ENCODE measurements around the gene HYKK.
"Not testable (repeated sequence)": the region's sequence is repeated elsewhere in the genome, so short reads cannot be mapped to it uniquely, and the experiment has no call there.

HYKK gene, protein sequence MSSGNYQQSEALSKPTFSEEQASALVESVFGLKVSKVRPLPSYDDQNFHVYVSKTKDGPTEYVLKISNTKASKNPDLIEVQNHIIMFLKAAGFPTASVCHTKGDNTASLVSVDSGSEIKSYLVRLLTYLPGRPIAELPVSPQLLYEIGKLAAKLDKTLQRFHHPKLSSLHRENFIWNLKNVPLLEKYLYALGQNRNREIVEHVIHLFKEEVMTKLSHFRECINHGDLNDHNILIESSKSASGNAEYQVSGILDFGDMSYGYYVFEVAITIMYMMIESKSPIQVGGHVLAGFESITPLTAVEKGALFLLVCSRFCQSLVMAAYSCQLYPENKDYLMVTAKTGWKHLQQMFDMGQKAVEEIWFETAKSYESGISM

DNA sequence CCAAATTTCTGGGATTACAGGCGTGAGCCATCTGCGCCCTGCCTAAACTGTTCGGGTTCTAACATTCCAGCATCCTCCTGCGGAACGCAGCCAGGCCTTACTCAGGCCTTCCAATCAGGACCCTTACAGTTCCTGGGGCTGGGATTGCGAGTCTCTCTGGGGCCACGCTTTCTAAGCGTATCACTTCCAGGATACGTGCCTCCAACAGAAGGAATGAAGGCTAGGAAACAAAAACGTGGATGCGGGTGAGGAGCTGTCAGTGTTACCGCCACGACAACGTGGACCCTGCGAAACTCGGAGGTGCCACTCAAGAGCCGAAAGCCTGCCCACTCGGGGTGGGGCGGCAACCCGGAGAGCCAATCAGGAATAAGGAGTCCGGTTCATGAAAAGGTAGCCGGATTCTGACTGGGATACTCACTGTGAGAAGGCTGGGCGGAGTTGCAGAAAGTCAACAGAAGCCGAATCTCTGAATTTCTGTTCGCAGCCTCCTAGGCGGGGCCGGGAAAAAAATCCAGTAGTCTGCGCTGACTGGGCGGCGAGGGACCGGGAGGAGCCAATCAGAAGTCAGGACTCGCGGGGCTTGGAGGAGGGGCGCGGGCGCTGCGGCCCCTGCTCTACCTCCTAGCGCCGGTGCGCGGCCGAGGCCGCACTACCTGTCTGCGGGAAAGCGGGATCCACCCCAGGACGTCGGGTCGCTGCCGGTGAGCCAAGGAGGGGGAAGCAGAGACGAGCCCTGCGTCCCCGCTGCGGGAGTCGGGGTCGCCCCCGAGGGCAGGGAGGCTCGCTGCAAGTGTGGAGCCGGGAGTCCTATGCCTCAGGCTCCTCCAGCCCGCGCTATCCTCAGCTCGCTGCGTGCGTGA lies at the start of gene HYKK:
Gene HYKK, plus strand, starts transcription at position 607 of the 860 bp plus-strand sequence. CDS start 5,512 bp downstream, outside the sequence.
- DNase-seq = peak; percentile 71 to 79

DNA sequence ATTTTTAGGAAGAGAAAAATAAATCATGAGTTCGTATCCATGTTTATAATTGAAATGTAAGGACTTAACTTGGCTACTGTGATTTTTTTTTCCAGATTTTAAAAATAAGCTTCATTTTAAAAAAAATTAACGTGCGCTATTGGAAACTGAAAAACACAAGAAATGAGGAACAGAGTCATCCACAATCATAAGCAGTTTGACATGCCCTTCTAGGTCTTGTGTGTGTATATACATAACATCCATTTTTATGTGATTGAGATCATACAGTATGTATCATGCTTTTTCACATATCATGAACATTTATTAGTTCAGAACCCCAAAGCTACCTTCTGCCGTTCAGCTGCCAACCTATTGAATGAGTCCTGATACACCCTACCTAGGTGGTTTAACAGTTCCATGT lies 46.6 kb upstream of the HYKK start:
- no peak for DNase-seq

DNA sequence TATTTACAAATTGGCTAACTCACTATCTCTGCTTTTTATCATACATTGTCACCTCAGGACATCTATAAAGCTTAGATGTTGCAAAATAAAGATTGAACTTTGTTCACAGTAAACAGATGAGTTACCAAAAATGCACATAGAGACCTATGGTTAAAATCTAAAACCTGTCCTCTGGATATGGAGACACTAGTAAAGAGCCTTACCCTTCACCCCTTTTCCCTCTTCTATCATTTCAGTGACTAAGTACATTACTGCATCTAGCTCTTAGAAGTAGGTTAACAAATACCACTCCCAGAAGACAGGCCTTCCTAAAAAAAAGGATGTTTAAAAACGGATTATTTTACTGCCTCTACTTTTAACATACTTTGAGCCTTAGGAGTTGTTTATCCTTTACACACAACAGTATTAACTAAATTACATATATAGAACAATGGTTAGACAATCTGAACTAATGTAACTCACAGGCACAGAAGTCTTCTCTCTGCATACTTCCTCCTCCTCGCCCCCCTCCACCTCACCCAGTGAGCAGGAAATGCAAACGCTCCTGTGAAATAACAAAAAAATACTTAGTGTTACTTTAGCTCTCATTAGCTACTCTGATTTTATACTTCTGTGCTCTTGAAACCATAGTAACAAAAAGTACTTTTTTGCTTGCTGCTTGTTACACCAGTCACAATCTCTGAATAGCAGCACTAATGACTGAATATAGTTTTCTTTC lies 46.0 kb upstream of the HYKK start:
- DNase-seq = peak in 1 of 2 donors; percentile 35

DNA sequence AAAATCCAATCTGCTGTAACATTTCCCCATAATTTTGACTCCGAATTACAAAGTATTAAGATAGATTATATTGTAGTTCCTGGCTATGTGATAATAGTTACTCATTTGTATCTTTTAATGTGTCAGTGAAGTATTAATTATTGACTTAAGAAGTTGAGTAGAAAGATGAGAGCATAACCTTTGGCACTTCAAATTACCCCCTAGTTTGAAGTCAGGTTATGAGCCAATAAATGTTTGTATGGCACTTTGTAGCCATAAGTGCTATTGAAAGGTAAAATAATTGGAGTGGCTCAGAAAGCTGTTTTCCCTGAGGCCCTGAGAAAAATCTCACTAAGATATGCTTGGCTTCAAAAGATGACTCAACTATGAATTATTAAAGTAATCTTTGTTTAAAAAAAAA lies 38.3 kb upstream of the HYKK start:
- DNase-seq = no peak

DNA sequence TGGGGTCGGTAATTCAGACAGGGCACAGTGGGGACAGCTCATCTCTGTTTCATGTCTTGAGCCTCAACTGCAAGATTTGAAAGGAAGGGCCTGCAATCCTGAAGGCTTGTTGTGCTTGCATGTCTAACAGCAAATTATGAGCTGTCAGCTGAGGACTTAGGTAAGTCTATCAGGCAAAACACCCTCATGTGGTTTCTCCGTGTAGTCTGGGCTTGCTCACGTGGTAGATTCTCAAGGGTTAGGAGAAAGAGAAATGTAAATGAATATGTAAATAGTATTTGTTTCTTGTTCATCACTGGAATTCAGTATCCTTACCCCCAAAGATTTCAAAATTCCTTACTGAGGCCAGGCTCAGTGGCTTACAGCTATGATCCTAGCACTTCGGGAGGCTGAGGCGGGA lies 30.1 kb upstream of the HYKK start:
- DNase-seq = no peak

DNA sequence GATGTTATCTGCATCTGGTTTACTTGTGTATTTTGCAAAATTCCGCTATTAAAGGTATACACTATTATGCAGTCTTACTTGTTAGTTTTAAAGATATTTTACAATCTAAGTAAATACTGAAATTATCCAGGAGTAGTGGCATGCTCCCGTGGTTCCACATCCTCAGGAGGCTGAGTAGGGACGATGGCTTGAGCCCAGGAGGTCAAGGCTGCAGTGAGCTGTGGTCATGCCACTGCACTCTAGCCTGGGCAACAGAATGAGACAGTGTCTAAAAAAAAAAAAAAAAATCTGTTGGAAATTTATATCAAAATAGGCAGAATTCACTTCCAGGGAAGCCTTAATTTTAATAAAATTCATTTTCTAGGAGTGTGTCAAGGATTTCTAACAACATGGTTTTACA lies 27.7 kb upstream of the HYKK start:
- no peak for DNase-seq

DNA sequence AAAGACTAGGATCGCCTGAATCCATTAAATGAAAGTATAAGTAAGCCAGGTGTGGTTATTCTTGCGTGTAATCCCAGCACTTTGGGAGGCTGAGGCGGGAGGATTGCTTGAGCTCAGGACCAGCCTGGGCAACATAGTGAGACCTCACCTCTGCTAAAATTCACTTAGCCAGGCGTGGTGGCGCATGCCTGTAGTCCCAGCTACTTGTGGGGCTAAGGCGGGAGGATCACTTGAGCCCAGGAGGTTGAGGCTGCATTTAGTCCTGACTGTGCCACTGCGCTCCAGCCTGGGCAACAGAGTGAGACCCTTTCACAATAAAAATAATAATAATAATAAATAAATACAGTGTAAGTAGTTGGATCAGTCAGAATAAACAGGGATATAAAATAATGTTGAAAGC lies 25.5 kb upstream of the HYKK start:
- DNase-seq = no peak

DNA sequence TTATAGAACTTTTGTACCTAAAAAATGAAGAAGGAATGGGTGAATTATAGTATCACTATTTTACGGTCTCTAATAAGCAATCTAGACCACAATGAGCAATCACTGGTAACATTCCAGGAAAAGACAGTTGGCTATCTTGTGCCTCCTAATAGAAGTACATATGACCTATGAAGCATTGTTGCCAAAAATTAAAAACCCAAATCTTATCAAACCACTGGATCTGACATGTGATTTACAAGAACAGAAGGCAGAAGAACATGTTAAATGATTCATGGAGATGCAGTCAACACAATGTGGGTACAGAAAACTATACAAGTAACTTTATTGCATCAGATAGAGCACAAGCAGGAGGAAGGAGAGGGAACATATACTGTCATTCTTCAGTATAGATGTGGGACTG lies 14.5 kb upstream of the HYKK start:
- no peak for DNase-seq

DNA sequence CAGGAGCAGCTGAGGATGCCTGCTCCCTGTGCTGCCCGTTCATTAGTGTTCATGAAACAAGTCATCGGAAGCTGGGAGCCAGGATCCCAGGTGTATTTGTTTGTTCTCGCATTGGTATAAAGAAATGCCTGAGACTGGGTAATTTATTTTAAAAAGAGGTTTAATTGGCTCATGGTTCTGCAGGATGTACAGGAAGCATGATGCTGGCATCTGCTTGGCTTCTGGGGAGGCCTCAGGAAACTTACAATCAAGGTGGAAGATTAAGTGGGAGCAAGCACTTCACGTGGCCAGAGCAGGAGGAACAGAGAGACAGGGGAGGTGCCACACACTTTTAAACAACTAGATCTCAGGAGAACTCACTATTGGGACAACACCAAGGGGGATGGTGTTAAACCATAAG lies 5.5 kb upstream of the HYKK start:
- no peak for DNase-seq

DNA sequence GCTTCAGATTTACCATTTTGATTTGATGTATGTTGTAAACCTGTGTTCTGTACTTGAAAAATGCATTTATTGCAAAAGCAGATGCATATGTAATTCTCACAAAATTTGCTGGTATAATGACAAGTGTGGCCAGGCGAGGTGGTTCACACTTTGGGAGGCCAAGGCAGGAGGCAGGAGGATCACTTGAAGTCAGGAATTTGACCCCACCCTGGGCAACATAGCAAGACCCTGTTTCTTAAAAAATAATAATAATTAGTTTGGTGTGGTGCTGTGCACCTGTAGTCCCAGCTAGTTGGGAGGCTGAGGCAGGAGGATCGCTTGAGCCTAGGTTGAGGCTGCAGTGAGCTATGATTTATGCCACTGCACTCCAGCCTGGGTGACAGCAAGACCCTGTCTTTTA lies 4.7 kb upstream of the HYKK start:
- no peak for DNase-seq

DNA sequence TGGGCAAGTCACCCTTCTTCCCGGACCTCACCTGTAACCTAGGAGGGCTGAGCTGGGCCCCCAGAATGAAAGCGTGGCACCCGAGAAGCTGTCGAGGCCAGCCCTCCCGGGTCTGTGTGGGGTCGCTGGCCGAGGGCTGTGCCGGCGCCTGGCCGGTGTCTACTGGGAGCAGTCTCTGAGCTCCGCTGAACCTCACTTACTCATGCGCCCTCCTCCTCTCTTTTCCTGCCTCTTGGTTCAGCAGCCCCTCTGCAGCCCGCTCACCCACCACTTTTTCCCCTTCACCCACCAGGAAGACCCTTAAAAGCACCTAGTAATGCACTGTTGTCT lies 419 bp downstream of the HYKK start:
- peak in 1 of 2 donors; percentile 2 for DNase-seq

DNA sequence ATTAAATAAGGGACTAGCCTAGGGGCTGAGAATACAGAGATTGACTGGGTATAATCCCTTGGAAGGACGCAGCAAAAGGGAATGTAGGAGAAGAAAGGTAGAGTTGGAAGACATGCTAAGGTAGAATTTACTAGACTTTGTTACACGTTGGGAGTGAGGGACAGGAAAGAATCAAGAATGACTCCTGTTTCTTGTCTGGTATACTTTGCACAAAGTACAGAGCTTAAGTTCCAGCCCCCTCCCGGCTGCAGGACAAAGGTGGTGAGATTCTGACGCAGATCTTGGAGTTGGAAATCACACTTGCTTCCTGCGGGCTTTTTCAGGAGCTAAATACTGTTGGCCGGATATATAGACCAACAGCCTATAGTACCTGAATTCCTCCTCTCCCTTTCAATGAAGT lies 895 bp downstream of the HYKK start:
- no peak for DNase-seq

DNA sequence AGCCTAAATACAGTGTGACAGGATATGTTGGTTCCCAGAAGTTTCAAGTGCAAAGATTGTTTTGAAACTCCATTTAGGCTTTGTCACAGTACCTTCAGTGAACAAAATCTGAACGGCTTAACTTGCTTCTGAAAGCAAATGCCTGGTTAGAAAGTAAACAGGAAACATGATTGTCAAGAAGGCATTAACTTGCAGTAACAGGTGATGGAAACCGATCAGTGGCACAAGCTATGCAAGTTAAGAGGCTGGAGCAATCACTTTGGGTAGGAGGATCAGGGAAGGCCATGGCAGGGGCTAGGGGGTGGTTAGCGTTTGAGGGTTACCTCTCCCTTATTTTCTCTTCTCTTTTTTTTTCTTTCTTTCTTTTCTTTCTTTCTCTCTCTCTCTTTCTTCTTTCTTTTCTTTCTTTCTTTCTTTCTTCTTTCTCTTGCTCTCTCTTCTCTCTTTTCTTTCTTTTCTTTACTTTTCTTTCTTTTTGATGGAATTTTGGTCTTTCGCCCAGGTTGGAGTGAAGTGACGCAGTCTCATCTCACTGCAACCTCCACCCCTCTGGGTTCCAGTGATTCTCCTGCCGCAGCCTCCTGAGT lies 2.4 kb downstream of the HYKK start:
- DNase-seq = peak in 1 of 2 donors; percentile 3

DNA sequence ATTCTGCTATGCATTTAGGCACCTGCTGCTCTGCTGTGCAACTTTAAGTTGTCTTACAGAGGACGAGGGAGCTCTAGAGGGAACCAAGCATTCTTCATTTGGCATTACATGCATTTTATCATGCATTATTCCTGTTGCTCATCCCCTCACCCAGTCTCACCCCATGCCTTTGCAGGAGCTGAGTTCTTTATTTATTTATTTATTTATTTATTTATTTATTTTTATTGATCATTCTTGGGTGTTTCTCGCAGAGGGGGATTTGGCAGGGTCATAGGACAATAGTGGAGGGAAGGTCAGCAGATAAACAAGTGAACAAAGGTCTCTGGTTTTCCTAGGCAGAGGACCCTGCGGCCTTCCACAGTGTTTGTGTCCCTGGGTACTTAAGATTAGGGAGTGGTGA lies 12.7 kb downstream of the HYKK start:
- DNase-seq = not testable (repeated sequence)

DNA sequence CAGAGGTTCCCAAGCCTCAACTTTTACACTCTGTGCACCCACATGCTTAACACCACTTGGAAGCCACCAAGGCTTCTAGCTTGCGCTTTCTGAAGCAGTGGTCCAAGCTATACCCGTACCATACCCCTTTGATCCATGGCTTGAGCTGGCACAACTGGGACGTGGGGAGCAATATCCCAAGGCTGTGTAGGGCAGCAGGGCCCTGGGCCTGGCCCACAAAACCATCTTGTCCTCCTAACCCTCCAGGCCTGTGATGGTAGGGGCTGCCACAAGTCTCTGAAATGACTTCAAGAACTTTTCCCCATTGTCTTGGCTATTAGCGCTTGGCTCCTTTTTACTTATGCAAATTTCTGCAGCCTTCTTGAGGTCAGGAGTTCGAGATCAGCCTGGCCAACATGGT lies 16.9 kb downstream of the HYKK start:
- DNase-seq = no peak

DNA sequence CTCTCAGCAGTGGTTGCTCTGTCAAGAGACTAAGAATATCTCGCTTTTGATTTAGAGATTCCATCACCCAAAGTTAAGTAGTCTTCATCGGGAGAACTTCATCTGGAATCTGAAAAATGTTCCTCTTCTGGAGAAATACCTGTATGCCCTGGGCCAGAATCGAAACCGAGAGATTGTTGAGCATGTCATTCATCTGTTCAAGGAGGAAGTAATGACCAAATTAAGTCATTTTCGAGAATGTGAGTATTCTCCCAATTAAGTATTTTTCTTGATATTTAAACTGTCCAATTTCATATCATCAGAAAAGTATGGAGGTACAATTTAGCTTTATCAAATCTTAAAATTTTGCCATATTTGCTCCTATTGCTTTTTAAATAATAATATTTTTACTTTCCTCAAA lies 19.9 kb downstream of the HYKK start:
- DNase-seq = no peak

DNA sequence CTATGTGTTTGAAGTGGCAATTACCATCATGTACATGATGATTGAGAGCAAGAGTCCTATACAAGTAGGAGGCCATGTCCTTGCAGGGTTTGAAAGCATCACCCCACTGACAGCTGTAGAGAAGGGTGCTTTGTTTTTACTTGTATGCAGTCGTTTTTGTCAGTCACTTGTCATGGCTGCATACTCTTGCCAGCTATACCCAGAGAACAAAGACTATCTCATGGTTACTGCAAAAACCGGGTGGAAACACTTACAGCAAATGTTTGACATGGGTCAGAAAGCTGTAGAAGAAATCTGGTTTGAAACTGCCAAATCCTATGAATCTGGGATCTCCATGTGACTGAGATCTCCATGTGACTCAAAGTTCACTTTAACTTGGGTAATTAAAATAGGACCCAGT lies 26.0 kb downstream of the HYKK start:
- no peak for DNase-seq

DNA sequence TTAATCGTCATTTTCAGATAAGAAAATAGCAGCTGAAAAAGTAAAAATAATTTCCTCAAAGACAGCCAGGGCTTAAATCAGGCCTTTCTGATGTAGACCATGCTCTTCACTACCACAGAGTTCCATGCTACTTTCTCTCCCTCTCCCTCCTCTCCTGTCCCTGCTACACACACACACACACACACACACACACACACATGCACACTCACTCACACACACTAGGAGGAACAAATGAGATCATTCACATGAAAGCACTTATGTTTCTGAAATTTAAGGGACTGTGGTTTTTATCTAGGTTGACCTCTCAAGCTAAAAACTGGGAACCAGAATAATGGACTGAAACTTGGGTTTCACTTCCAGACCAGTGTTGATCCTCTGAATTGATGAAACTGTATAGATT lies 28.8 kb downstream of the HYKK start:
- DNase-seq = peak in 1 of 2 donors; percentile 2

DNA sequence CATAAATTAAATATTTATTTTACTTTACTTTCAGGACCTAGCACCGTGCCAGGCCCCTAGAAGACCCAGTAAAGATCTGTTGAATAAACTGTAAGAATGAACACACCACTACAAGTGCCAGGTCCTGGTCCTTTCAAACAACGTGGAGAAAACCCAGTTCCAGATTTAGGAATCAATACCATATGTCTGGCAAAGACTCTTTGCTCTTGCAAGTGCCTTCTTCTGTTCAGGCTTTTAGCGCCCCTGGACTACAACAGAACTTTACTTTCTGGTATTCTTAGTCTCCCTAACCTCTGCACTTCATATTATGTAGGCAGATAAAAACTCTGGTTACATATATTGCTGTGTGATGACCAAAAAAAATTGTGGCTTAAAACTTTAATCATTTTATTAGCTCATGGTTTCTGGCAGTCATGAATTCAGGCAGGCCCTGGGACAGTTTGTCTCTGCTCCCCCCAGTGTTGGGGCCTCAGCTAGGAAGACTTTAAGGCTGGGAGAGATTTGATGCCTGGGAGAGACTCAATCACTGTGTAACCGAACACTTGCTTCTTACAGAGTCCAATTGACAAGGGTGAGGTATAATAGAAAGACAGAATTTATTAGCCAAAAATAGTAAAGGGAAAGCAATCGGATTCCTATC lies 30.0 kb downstream of the HYKK start:
- DNase-seq = no peak

DNA sequence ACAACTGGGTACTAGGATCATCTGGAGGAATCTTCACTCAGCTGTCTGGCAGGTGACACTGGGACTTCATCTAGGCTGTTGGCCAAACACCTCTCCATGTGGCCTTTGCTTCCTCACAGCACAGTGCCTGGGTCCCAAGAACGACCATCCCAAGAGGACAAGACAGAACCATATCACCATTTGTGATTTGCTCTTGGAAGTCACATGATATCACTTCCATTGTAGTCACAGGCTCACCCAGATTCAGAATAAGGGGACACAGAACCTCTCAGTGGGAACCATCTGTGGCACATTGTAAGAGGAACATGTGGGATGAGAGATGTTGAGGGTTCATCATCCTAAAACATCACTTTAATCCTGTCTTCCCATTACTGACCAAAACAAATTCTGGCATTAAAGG lies 31.0 kb downstream of the HYKK start:
- no peak for DNase-seq

DNA sequence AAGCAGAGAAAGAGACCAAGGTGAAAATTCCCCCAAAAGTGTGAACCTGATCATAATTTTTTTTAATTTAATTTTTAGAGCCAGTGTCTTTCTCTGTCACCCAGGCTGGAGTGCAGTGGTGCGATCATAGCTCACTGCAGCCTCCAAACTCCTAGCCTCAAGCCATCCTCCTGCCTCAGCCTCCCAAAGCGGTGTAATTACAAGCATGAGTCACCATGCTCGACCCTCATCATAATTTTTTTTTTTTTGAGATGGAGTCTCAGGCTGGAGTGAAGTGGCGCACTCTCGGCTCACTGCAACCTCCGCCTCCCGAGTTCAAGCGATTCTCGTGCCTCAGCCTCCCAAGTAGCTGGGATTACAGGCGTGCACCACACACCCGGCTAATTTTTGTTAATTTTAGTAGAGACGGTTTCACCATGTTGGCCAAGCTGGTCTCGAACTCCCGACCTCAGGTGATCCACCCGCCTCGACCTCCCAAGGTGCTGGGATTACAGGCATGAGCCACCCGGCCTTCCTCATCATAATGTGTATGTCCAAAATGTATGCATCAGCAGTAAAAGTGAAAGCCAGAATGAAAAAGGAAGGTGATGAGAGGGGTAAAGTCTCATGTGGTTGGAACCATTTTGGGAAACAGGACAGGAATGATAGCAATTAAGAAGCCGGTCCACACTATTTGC lies 32.2 kb downstream of the HYKK start:
- DNase-seq = not testable (repeated sequence)
